Measurements from ENCODE around the gene ADTRP. TPM values are rescaled to one million over a fixed set of nuclear protein-coding genes. Genes with fewer than 3 reads are reported as not detected.
A peak's percentile ranks its signal among the peaks of the same experiment; 100 is the strongest.

ADTRP gene
- total RNA-seq, 1 donor from 2014 or later = 42.5 TPM

DNA sequence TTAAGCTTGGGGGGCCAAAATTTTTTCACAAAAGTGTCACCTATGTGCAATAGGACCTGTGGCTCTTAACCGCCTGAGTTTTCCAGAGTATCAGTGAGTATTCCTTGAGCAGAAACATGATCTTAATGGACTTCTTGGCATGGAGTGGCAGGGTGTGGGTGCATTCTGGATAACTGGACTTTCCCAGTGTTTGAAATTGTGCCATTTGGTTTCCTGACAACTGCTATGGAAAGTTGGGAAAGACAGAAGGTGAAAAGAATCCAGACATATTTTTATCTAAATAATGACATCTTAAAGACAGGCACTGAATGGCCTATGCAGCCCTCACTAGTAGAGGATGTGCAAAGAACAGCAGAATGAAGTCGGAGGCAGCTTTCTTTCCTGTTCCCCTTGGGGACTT lies 34.3 kb upstream of the ADTRP start:
- intact Hi-C loops (cut with DNase I) = no loop called here
- no peaks in the 10 kb centered on the region for H3K9me3 ChIP-seq
- TF ChIP-seq, protein P1, sequence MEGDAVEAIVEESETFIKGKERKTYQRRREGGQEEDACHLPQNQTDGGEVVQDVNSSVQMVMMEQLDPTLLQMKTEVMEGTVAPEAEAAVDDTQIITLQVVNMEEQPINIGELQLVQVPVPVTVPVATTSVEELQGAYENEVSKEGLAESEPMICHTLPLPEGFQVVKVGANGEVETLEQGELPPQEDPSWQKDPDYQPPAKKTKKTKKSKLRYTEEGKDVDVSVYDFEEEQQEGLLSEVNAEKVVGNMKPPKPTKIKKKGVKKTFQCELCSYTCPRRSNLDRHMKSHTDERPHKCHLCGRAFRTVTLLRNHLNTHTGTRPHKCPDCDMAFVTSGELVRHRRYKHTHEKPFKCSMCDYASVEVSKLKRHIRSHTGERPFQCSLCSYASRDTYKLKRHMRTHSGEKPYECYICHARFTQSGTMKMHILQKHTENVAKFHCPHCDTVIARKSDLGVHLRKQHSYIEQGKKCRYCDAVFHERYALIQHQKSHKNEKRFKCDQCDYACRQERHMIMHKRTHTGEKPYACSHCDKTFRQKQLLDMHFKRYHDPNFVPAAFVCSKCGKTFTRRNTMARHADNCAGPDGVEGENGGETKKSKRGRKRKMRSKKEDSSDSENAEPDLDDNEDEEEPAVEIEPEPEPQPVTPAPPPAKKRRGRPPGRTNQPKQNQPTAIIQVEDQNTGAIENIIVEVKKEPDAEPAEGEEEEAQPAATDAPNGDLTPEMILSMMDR (IDR thresholded peaks at IDR 0.05) = no peak
- H3K27ac ChIP-seq = no peak overlapping the region
- ATAC-seq = no peak
- DNase-seq = no peak
- H3K4me1 ChIP-seq = peaks cover 25% of the 10 kb centered on the region
- H3K27me3 ChIP-seq (ENCODE audit: low read depth) = no peaks in the 10 kb centered on the region
- H3K36me3 ChIP-seq = no peaks in the 10 kb centered on the region
- no peak overlapping the region for H3K4me3 ChIP-seq

DNA sequence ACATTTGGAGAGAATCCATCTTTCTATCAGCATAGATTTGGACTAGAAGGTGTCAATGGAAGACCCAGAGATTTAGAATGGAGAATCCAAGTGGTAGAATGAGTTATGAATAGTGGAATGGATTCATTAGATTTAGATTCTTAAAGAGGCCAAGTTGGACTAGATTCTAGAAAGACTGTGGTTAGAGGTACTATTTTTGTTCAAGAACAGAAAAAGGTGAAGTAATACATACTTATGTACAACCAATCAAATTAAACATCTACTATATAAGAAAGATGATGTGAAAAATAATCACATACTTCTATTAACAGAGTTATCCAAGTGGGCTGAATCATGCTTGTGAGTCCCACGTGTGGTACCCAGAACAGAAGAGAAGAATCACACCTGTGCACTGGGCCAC lies 33.8 kb upstream of the ADTRP start:
- Histone ChIP-seq H3K4me1 (peaks cover 25% of the 10 kb centered on the region), H3K27me3 (ENCODE audit: low read depth) (no peaks in the 10 kb centered on the region), H3K27ac (no peak overlapping the region), H3K9me3 (no peaks in the 10 kb centered on the region), H3K36me3 (no peaks in the 10 kb centered on the region), H3K4me3 (no peak overlapping the region)
- intact Hi-C loops (cut with DNase I) = no loop called here
- DNase-seq = no peak
- no peak for ATAC-seq
- TF ChIP-seq, protein P1 (IDR thresholded peaks at IDR 0.05) = no peak

DNA sequence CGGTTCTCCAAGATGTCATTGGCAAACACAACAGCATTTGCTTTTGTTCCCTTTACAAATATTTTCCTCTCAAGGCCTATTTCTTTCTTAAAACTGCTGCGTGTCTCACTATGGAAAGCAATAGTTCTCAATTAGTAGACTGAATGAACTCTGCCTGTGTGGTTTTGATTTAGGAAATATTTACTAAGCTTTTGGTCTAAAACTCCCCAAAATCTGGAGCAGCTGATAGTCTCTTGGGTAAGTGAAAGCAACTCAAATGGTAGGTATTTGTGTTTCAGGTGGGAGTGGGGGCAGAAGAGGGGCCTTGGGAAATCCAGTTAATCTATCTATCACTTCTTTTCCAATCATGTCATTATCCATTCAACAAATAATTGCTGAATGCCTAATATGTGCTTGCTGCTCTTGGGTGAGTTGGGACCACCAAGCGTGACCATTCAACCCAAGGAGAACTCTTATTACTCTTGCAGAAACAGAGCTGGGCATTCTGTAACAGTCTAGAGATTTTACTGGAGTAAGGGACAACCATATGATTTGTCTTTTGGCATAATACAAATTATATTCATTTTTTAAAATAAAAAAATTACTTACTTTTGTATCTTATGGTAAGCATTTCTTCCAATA lies 33.2 kb upstream of the ADTRP start:
- DNase-seq (no peak), ATAC-seq (no peak)
- H3K4me1 ChIP-seq = peaks cover 25% of the 10 kb centered on the region
- no peaks in the 10 kb centered on the region for H3K27me3 ChIP-seq (ENCODE audit: low read depth)
- H3K27ac ChIP-seq = no peak overlapping the region
- no peaks in the 10 kb centered on the region for H3K36me3 ChIP-seq
- TF ChIP-seq, protein P1 (IDR thresholded peaks at IDR 0.05) = no peak
- no peak overlapping the region for H3K4me3 ChIP-seq
- H3K9me3 ChIP-seq = no peaks in the 10 kb centered on the region
- intact Hi-C loops (cut with DNase I) = no loop called here

DNA sequence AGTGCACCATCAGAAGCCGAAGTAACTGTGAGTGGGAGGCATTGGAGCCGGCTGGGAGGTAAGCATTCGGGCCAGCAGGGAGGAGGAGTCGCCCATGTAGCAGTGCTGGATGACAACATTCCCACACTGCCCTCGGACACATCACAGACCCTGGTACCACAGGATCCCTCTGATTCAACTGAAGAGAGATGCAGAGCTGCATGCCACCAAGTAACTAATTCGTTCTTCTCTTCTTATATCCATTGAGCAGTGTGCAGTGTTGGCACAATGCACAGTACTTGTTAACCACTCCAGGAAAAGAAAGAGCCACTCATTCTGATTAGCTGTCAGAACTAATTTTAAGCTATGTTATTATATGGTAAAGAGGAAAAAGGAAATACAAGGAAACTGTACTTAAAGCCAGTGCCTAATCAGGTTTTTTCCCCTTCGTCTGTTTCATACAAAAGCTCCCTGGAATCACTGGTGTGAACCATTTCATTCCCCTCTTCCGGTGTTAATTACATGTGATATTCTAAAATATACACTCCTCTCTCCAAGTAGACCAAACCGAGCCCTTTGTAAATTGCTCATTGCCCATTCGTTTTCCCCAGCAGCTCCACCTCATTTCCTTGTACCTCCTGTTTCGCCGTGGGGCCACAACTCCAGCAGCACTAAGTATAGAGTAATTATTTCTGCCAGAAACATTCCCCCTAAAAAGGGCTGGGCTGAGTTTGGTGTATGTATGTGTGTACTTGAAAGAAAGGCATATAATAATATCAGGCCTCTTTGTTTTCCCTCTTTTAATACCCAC lies 32.4 kb upstream of the ADTRP start:
- no peaks in the 10 kb centered on the region for H3K36me3 ChIP-seq
- no peaks in the 10 kb centered on the region for H3K27me3 ChIP-seq (ENCODE audit: low read depth)
- ATAC-seq = peak; percentile 43 to 45
- intact Hi-C loops (cut with DNase I) = no loop called here
- TF ChIP-seq, protein P1 (IDR thresholded peaks at IDR 0.05) = no peak
- H3K9me3 ChIP-seq = no peaks in the 10 kb centered on the region
- H3K4me1 ChIP-seq = peaks cover 25% of the 10 kb centered on the region
- DNase-seq = no peak
- H3K4me3 ChIP-seq = no peak overlapping the region
- peak overlapping the region; percentile 53 for H3K27ac ChIP-seq

DNA sequence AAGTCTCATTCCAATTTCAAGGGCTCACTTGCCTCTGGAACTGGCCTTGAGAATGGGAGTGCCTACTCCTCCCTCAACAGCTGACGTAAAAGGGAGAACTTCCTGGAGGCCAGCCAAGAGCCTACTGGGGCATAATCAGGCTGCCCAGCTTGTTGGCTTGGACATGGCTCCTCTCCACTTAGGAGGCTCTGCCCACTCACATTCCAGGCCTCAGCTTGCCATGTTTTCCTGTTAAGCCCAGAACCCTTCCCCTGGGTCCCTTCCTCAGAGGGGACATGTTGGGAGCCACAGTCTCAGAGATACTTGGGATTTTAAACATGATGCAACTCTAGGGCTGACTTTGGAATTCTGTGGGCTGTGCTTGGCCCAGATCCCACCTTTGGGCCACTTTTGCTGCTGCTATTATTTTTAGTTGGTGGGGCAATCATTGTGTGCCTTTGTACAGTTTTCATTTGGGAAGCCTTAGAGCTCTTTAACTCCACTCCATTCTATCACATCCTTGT lies 31.5 kb upstream of the ADTRP start:
- intact Hi-C loops (cut with DNase I) = no loop called here
- Histone ChIP-seq H3K4me1 (peaks cover 25% of the 10 kb centered on the region), H3K4me3 (no peak overlapping the region), H3K9me3 (no peaks in the 10 kb centered on the region), H3K36me3 (no peaks in the 10 kb centered on the region), H3K27ac (peak overlapping the region; percentile 53), H3K27me3 (ENCODE audit: low read depth) (no peaks in the 10 kb centered on the region)
- ATAC-seq (peak; percentile 91 to 96), DNase-seq (peak; percentile 81)
- TF ChIP-seq, protein P1 (IDR thresholded peaks at IDR 0.05) = no peak
